Effector memory CD4-positive, alpha-beta T cell (primary cell): ENCODE measurements around the gene LDLRAD3.
"Not testable (repeated sequence)": the region's sequence is repeated elsewhere in the genome, so short reads cannot be mapped to it uniquely, and the experiment has no call there.

Source experiments
- DNase-seq, 3 donors: peaks; one replicate each; pipeline ENCODE4 v3.0.0-alpha.2; 2020
- H3K27ac ChIP-seq: 2 replicates; pipeline ENCODE4 v1.7.0; 2013; ENCODE audit warnings: mild to moderate bottlenecking, low read length, moderate library complexity; ENCODE audit not compliant: insufficient read depth, poor library complexity, severe bottlenecking
- H3K27me3 ChIP-seq: replicated peaks from 2 replicates; pipeline ENCODE4 v1.7.0; 2013; ENCODE audit warnings: mild to moderate bottlenecking, low read length; ENCODE audit not compliant: insufficient read depth, control insufficient read depth, poor library complexity, severe bottlenecking
- H3K36me3 ChIP-seq: 2 replicates; pipeline ENCODE4 v1.7.0; 2013; ENCODE audit warnings: mild to moderate bottlenecking, low read length, moderate library complexity; ENCODE audit not compliant: control insufficient read depth, insufficient read depth
- H3K4me1 ChIP-seq: 2 replicates; pipeline ENCODE4 v1.7.0; 2013; ENCODE audit warnings: low read length, mild to moderate bottlenecking; ENCODE audit not compliant: control insufficient read depth, insufficient read depth, poor library complexity, severe bottlenecking
- H3K4me3 ChIP-seq: 2 replicates; pipeline ENCODE4 v1.7.0; 2013; ENCODE audit warnings: low read length, low read depth, mild to moderate bottlenecking; ENCODE audit not compliant: insufficient read depth, poor library complexity, severe bottlenecking
- H3K9me3 ChIP-seq: 2 replicates; pipeline ENCODE4 v1.7.0; 2013; ENCODE audit warnings: mild to moderate bottlenecking, low read length, moderate library complexity; ENCODE audit not compliant: control insufficient read depth

The LDLRAD3 gene

DNA sequence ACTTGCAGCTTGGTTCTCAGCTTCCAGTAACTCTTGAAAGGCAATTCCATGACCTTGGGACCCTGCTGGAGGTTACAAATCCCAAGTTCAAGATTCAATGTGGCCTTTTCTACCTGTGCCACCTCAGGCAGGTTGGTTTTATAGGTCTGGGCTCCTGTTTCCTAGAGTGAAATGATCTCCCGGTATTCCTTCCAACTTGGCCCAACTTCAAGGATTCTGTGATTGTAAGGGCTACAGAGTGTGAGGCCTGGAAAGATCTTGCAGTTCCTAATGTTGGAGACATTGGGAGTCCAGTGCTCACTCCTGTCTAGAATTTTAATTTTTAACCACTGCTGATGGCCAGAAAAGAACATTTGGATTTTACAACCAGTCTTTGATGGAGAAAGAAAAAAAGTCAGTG, 91.6 kb downstream of the LDLRAD3 start:
- no peaks in the 10 kb centered on the region for H3K27me3 ChIP-seq
- no peak overlapping the region for H3K4me3 ChIP-seq
- no peak overlapping the region for H3K27ac ChIP-seq
- DNase-seq = no peak
- H3K9me3 ChIP-seq = no peaks in the 10 kb centered on the region
- H3K36me3 ChIP-seq = no peaks in the 10 kb centered on the region
- no peaks in the 10 kb centered on the region for H3K4me1 ChIP-seq

- no peaks in the 10 kb centered on the region for H3K9me3 ChIP-seq
- H3K36me3 ChIP-seq = no peaks in the 10 kb centered on the region
- no peaks in the 10 kb centered on the region for H3K4me1 ChIP-seq
- no peak overlapping the region for H3K27ac ChIP-seq
- H3K27me3 ChIP-seq = no peaks in the 10 kb centered on the region
- H3K4me3 ChIP-seq = no peak overlapping the region
- no peak for DNase-seq
Measured at GRCh38 chr11:36035999-36036398, 92.1 kb downstream of the LDLRAD3 start.

DNA sequence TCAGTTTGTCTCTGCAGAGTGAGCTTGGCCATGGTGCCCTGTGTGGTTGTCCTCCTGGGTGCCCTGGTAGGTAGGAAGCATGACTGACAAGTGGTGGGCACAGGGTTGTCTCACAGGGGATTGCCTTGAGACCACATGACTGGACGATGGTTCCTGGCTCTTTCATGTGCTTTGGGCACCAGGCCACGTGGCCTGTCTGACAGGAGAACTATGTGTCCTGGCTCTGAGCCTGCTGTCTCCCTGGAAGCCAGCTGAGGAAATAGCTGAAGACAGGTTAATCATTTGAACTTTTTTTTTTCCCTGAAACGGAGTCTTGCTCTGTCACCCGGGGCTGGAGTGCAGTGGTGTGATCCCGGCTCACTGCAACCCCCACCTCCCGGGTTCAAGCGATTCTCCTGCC, 93.2 kb downstream of the LDLRAD3 start:
- H3K9me3 ChIP-seq = no peaks in the 10 kb centered on the region
- no peaks in the 10 kb centered on the region for H3K4me1 ChIP-seq
- no peaks in the 10 kb centered on the region for H3K27me3 ChIP-seq
- no peak overlapping the region for H3K4me3 ChIP-seq
- no peak for DNase-seq
- no peaks in the 10 kb centered on the region for H3K36me3 ChIP-seq
- H3K27ac ChIP-seq = no peak overlapping the region

GRCh38 chr11:36038541-36038940, 94.7 kb downstream of the LDLRAD3 start:
- Histone ChIP-seq H3K36me3 (no peaks in the 10 kb centered on the region), H3K9me3 (no peaks in the 10 kb centered on the region), H3K27ac (no peak overlapping the region), H3K27me3 (no peaks in the 10 kb centered on the region), H3K4me1 (no peaks in the 10 kb centered on the region), H3K4me3 (no peak overlapping the region)
- no peak for DNase-seq

GRCh38 chr11:36039471-36039870, 95.6 kb downstream of the LDLRAD3 start:
- no peaks in the 10 kb centered on the region for H3K27me3 ChIP-seq
- no peaks in the 10 kb centered on the region for H3K36me3 ChIP-seq
- no peak overlapping the region for H3K4me3 ChIP-seq
- no peak for DNase-seq
- no peaks in the 10 kb centered on the region for H3K9me3 ChIP-seq
- no peak overlapping the region for H3K27ac ChIP-seq
- no peaks in the 10 kb centered on the region for H3K4me1 ChIP-seq

GRCh38 chr11:36041988-36042611, 98.2 kb downstream of the LDLRAD3 start:
- no peaks in the 10 kb centered on the region for H3K9me3 ChIP-seq
- no peaks in the 10 kb centered on the region for H3K4me1 ChIP-seq
- H3K36me3 ChIP-seq = no peaks in the 10 kb centered on the region
- H3K27ac ChIP-seq = no peak overlapping the region
- no peak for DNase-seq
- H3K4me3 ChIP-seq = no peak overlapping the region
- H3K27me3 ChIP-seq = no peaks in the 10 kb centered on the region

- Histone ChIP-seq H3K9me3 (no peaks in the 10 kb centered on the region), H3K27me3 (no peaks in the 10 kb centered on the region), H3K36me3 (no peaks in the 10 kb centered on the region), H3K4me3 (no peak overlapping the region), H3K27ac (no peak overlapping the region), H3K4me1 (no peaks in the 10 kb centered on the region)
- DNase-seq = no peak
Measured at GRCh38 chr11:36044636-36045035, 100.8 kb downstream of the LDLRAD3 start.

DNA sequence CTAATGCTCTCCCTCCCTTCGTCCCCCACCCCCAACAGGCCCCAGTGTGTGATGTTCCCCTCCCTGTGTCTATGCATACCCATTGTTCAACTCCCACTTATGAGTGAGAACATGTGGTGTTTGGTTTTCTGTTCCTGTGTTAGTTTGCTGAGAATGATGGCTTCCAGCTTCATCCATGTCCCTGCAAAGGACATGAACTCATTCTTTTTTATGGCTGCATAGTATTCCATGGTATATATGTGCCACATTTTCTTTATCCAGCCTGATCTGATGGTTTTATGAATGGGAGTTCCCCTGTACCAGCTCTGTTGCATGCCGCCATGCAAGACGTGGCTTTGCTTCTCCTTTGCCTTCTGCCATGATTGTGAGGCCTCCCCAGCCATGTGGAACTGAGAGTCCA, 102.1 kb downstream of the LDLRAD3 start:
- not testable (repeated sequence) for DNase-seq, H3K4me1 ChIP-seq, H3K9me3 ChIP-seq, H3K27ac ChIP-seq, H3K36me3 ChIP-seq, H3K27me3 ChIP-seq, H3K4me3 ChIP-seq

DNA sequence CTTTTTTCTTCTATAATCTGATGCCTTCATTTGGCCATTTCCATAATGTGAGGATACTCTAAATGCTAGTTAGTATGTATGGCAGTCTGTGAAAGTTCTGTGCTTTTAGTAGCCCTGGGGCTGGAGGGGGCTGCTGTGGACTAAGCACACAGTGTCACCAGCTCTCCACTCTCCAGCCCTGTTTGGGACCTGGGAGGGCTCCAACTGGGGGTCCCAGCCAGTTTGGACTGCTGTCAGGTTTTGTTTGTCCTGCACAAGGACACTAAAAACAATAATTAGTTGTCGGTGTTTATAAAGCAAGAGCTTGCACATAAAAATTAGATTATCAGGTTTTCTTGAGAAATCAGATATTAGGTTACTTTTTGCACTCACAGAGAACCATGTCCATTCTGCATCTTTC, 103.1 kb downstream of the LDLRAD3 start:
- no peaks in the 10 kb centered on the region for H3K9me3 ChIP-seq
- no peaks in the 10 kb centered on the region for H3K27me3 ChIP-seq
- H3K4me1 ChIP-seq = no peaks in the 10 kb centered on the region
- no peak overlapping the region for H3K27ac ChIP-seq
- DNase-seq = no peak
- H3K36me3 ChIP-seq = no peaks in the 10 kb centered on the region
- no peak overlapping the region for H3K4me3 ChIP-seq

GRCh38 chr11:36047344-36047743, 103.5 kb downstream of the LDLRAD3 start:
- Histone ChIP-seq H3K36me3 (no peaks in the 10 kb centered on the region), H3K27me3 (no peaks in the 10 kb centered on the region), H3K9me3 (no peaks in the 10 kb centered on the region), H3K27ac (no peak overlapping the region), H3K4me3 (no peak overlapping the region), H3K4me1 (no peaks in the 10 kb centered on the region)
- no peak for DNase-seq
